Prostate gland (tissue), 2 donors: Measurements from ENCODE around the gene PDE6B. TPM values are rescaled to one million over a fixed set of nuclear protein-coding genes. Genes with fewer than 3 reads are reported as not detected.

Source experiments
- DNase-seq: peaks from one replicate; pipeline ENCODE4 v3.0.0-alpha.2; 2019; ENCODE audit warnings: low spot score
- H3K27ac ChIP-seq, 2 donors: fragments of 200-600 bp; sonication (generic); 2 replicates each; pipeline ENCODE4 v1.5.1; 2017 to 2019
- H3K27me3 ChIP-seq: fragments of 200-600 bp; sonication (generic); replicated peaks from 2 replicates; pipeline ENCODE4 v1.5.1; 2019; ENCODE audit not compliant: insufficient read depth
- H3K36me3 ChIP-seq, 2 donors: fragments of 200-600 bp; sonication (generic); 1 replicate in 1 of 2; 2 replicates in 1 of 2; pipeline versions ENCODE4 v1.5.1 to v1.8.1; 2017 to 2019
- H3K4me1 ChIP-seq: fragments of 200-600 bp; sonication (generic); replicated peaks from 2 replicates; pipeline ENCODE4 v1.5.1; 2019
- H3K4me3 ChIP-seq, 2 donors: fragments of 200-600 bp; sonication (generic); 2 replicates each; pipeline ENCODE4 v1.5.1; 2017 to 2019
- H3K9me3 ChIP-seq: fragments of 200-600 bp; sonication (generic); 2 replicates; pipeline ENCODE4 v1.5.1; 2017
- POLR2A ChIP-seq: fragments of 450-650 bp; IDR thresholded peaks from one replicate; pipeline ENCODE4 v1.6.1; 2016; ENCODE audit warnings: antibody characterized with exemption, mild to moderate bottlenecking
- POLR2AphosphoS5 ChIP-seq: sonication (generic); formaldehyde crosslinking; IDR thresholded peaks from one replicate; pipeline ENCODE4 v1.6.1; 2017; ENCODE audit warnings: antibody characterized with exemption
- WGBS: methylation state at CpG from one replicate; pipeline ENCODE4 v1.1.5; 2018; 5-methylcytosine and 5-hydroxymethylcytosine counted together
- intact Hi-C: fragments of 100-400 bp; cut with DNase I; formaldehyde crosslinking; loops from one replicate; pipeline ENCODE4 v1.14.2; 2022
- total RNA-seq, 2 donors: library from RNA; depleted of rRNA; stranded (reverse); fragments of >200 nt; gene quantifications; one replicate each; pipeline ENCODE4 v1.1.0, GENCODE V29; 2016
- TF ChIP-seq, protein P1 (sequence below), 4 experiments: fragments of 200-600 bp in 2 of 4; fragments of 450-650 bp in 2 of 4; sonication (generic) in 2 of 4; IDR thresholded peaks; 1 replicate in 3 of 4; 2 replicates in 1 of 4; pipeline ENCODE4 v1.5.1; 2016 to 2019; ENCODE audit warnings: antibody characterized with exemption in 4 of 4, mild to moderate bottlenecking in 2 of 4, moderate library complexity in 2 of 4

The PDE6B gene
- total RNA-seq, 2 donors from 2014 or later = 8.0 to 9.3 TPM

DNA sequence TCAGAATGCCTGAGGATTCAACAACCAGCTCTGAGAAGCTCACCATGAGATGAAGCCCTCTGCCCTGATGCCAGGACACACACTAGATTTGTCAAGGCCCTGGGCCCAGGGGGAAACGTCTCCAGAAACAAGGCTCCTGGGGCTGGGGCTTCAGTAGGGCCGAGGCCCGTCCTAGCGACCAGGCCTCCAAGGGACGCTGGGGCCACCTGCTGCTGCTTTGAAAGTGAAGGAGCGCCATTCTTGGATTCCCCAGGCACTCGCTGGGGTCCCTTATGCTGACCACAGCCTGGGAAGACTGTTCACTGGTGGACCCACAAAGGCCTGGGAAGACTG is 23.9 kb downstream of the PDE6B start:
- DNase-seq = no peak
- peaks cover 9% of the 10 kb centered on the region for H3K27me3 ChIP-seq
- no peak overlapping the region for H3K4me3 ChIP-seq
- H3K36me3 ChIP-seq = no peaks in the 10 kb centered on the region
- H3K27ac ChIP-seq = no peak overlapping the region
- H3K9me3 ChIP-seq = no peaks in the 10 kb centered on the region
- TF ChIP-seq POLR2A = no peak
- TF ChIP-seq, protein P1, sequence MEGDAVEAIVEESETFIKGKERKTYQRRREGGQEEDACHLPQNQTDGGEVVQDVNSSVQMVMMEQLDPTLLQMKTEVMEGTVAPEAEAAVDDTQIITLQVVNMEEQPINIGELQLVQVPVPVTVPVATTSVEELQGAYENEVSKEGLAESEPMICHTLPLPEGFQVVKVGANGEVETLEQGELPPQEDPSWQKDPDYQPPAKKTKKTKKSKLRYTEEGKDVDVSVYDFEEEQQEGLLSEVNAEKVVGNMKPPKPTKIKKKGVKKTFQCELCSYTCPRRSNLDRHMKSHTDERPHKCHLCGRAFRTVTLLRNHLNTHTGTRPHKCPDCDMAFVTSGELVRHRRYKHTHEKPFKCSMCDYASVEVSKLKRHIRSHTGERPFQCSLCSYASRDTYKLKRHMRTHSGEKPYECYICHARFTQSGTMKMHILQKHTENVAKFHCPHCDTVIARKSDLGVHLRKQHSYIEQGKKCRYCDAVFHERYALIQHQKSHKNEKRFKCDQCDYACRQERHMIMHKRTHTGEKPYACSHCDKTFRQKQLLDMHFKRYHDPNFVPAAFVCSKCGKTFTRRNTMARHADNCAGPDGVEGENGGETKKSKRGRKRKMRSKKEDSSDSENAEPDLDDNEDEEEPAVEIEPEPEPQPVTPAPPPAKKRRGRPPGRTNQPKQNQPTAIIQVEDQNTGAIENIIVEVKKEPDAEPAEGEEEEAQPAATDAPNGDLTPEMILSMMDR (IDR thresholded peaks at IDR 0.05) = no peak
- TF ChIP-seq POLR2AphosphoS5 = no peak
- no peaks in the 10 kb centered on the region for H3K4me1 ChIP-seq
- WGBS = 89% methylated on average over 7 of the region's 7 CpGs
- intact Hi-C loops = no loop called here

DNA sequence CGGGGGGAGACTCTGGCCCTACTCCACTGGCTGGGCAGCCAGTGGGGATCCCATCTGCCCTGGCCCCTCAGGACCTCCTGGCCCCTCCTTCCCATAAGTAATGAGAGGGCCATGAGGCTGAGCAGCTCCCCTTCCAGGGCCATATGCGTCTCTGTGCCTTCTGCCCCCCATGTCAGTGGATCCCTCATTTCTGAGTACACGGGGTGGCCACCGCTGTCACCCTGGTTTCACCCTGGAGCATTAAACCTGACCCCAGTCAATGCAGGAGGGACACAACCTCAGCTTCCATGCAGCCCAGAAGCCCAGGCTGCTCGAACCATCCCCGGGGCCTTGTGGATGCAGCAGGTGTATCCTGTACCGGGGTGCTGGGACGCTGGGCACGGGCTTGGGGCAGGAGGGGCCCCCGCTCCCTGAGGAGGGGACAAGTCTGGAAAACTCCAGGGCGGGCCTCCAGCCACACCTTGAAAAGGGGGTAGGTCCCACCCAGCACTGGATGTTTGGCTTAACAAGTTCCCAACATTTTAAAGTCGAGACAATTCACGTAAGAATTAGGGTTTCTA is 24.5 kb downstream of the PDE6B start:
- DNase-seq = no peak
- intact Hi-C loops = no loop called here
- TF ChIP-seq POLR2AphosphoS5 (no peak), POLR2A (no peak)
- TF ChIP-seq, protein P1 (IDR thresholded peaks at IDR 0.05) = no peak
- H3K9me3 ChIP-seq = no peaks in the 10 kb centered on the region
- no peaks in the 10 kb centered on the region for H3K4me1 ChIP-seq
- peaks cover 9% of the 10 kb centered on the region for H3K27me3 ChIP-seq
- WGBS = 89% methylated on average over 13 of the region's 13 CpGs
- no peaks in the 10 kb centered on the region for H3K36me3 ChIP-seq
- no peak overlapping the region for H3K4me3 ChIP-seq
- H3K27ac ChIP-seq = no peak overlapping the region

DNA sequence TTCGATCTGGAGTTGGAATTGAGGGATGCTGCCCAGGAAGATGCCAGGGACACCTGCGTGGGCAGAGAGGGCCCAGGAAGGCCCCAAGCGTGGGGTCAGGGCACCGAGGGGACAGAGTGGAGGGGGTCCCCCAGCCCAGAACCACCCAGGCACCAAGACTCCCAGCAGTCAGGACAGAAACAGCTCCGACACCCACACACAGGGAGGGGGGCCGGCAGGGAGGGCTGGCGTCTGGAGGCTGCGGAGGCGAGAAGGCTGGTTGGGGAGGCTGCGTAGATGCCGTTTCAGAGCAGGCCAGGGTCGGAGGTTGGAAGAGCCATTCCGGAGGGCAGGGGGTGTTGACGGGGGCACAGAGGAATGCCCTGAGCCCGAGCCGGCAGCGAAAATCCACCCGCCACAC is 25.1 kb downstream of the PDE6B start:
- 81% methylated on average over 18 of the region's 18 CpGs for WGBS
- Histone ChIP-seq H3K27me3 (peaks cover 9% of the 10 kb centered on the region), H3K4me1 (no peaks in the 10 kb centered on the region), H3K36me3 (no peaks in the 10 kb centered on the region), H3K9me3 (no peaks in the 10 kb centered on the region), H3K27ac (no peak overlapping the region), H3K4me3 (no peak overlapping the region)
- intact Hi-C loops = no loop called here
- no peak for TF ChIP-seq POLR2AphosphoS5
- DNase-seq = no peak

DNA sequence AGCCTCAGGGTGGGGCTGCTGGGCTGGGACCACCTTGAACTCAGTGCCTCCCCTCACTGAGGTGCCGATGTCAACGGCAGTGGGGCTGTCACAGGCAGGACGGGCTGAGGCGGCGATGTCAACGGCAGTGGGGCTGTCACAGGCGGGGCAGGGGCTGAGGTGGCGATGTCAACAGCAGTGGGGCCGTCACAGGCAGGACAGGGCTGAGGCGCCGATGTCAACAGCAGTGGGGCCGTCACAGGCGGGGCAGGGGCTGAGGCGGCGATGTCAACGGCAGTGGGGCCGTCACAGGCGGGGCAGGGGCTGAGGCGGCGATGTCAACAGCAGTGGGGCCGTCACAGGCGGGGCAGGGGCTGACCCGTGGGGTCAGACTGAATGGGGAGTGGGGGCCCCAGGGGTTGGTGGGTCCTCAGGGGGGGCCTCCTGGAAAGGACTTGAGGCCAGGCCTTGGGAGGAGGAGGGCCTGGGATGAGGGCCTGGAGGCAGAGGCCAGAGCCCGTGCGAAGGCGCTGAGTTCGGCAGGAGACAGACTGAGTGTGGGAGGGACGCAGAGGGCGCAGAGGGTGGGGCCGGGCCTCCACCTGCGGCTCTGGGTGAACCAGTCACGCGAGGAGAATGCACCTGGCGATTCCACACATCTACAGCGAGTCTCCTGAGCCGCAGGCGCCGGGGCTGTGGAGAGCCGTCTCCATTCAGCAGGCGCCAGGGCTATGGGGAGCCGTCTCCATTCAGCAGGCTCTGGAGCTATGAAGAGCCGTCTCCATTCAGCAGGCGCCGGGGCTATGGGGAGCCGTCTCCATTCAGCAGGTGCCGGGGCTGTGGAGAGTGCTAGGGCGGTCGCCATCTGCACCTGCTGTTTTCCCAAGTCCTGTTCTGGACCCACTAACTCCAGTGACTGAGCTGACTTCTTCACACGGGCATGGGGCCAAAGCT is 25.8 kb downstream of the PDE6B start:
- no peaks in the 10 kb centered on the region for H3K9me3 ChIP-seq
- no peaks in the 10 kb centered on the region for H3K36me3 ChIP-seq
- no peak overlapping the region for H3K27ac ChIP-seq
- intact Hi-C loops = no loop called here
- TF ChIP-seq, protein P1 (IDR thresholded peaks at IDR 0.05) = no peak
- no peak for TF ChIP-seq POLR2AphosphoS5
- no peak for TF ChIP-seq POLR2A
- peaks cover 9% of the 10 kb centered on the region for H3K27me3 ChIP-seq
- no peak overlapping the region for H3K4me3 ChIP-seq
- no peak for DNase-seq
- WGBS = 26% methylated on average over 41 of the region's 49 CpGs
- no peaks in the 10 kb centered on the region for H3K4me1 ChIP-seq

DNA sequence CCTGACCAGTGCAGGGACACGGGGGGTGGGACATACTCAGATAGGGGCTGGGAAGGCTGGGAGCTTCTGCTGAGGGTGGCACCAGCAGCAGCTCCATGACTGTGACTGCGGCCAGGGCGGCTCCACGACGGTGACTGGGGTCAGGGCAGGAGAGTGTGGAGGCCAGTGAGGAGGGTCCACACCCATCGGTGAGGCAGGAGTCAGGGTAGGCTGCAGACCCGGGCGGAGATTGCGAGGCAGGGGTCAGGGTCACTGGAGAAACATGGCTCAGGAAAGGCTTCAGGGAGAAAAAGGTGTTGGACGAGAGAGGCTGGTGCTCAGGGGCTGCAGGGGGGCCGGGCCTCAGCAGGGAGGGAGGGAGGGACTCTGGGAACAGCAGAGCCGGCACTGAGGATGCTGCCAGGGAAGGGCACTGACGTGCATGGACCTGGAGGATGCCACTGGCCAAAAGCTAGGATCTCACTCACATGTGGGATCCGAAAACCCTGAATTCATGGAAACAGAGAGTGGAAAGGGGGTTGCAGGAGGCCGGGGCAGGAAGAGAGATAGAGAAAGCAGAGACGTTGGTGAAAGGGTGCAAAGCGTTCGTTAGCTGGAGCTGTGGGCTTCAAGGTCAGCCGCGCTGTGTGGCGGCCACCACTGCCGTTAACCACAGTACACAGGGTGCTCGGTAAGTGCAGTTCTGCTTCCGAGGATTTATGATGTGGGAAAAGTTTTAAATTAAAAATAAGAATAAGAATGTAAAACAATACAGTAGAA is 26.7 kb downstream of the PDE6B start:
- H3K4me1 ChIP-seq = no peaks in the 10 kb centered on the region
- no peak overlapping the region for H3K27ac ChIP-seq
- intact Hi-C loops = no loop called here
- H3K36me3 ChIP-seq = no peaks in the 10 kb centered on the region
- H3K4me3 ChIP-seq = no peak overlapping the region
- no peaks in the 10 kb centered on the region for H3K9me3 ChIP-seq
- no peak for DNase-seq
- 58% methylated on average over 24 of the region's 24 CpGs for WGBS
- peaks cover 9% of the 10 kb centered on the region for H3K27me3 ChIP-seq
- TF ChIP-seq POLR2A (no peak), POLR2AphosphoS5 (no peak)
- TF ChIP-seq, protein P1 (IDR thresholded peaks at IDR 0.05) = no peak
